Measurements from ENCODE around the gene SNX25.

DNA sequence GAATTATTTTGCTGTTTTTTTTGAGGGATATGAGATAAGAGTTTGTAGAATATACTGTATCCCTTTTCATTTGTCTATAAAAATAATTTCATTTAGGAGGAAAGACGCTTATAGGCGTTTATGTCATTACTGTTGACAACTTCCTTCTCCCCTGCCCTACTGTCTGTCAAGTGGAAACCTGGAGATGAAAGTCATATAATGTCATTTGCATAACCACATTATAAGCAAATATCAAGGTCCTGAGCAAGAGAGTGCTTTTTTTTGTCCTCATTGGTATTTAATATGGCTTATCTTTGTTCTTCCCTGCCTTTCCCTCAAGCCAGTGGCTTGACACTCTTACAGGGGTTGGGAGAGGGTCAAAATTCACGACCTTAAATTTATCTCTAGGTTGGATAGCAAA, 130.5 kb downstream of the SNX25 start:
- TF ChIP-seq, protein P1, sequence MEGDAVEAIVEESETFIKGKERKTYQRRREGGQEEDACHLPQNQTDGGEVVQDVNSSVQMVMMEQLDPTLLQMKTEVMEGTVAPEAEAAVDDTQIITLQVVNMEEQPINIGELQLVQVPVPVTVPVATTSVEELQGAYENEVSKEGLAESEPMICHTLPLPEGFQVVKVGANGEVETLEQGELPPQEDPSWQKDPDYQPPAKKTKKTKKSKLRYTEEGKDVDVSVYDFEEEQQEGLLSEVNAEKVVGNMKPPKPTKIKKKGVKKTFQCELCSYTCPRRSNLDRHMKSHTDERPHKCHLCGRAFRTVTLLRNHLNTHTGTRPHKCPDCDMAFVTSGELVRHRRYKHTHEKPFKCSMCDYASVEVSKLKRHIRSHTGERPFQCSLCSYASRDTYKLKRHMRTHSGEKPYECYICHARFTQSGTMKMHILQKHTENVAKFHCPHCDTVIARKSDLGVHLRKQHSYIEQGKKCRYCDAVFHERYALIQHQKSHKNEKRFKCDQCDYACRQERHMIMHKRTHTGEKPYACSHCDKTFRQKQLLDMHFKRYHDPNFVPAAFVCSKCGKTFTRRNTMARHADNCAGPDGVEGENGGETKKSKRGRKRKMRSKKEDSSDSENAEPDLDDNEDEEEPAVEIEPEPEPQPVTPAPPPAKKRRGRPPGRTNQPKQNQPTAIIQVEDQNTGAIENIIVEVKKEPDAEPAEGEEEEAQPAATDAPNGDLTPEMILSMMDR (conservative IDR thresholded peaks at IDR 0.05 in 1 of 2, IDR thresholded peaks at IDR 0.05 in 1 of 2; ENCODE audit: low read depth in 1 of 2, low read length in 2 of 2) = no peak
- no peak for TF ChIP-seq EZH2 (IDR thresholded peaks at IDR 0.05; ENCODE audit: low read length, missing control alignments)
